Liver (tissue), 2 donors: ENCODE measurements around the gene OSBP2.

Experiments used
- CTCF ChIP-seq: fragments of 150-350 bp; IDR thresholded peaks from 2 replicates; pipeline ENCODE4 v1.5.1; 2017; ENCODE audit warnings: improper control_type of control experiment, low read depth, low read length; ENCODE audit not compliant: missing input control
- REST ChIP-seq: IDR thresholded peaks from 2 replicates; pipeline ENCODE4 v1.6.1; 2016; ENCODE audit warnings: antibody characterized with exemption, mild to moderate bottlenecking
- ZBTB33 ChIP-seq: IDR thresholded peaks from 2 replicates; pipeline ENCODE4 v1.6.1; 2016; ENCODE audit warnings: antibody characterized with exemption
- donor health status: healthy.

GRCh38 chr22:30754971-30755758 lies 60.5 kb downstream of the OSBP2 start:
- no peak for TF ChIP-seq ZBTB33
- peak; percentile 69 for TF ChIP-seq CTCF
- TF ChIP-seq REST = no peak
